Measurements from ENCODE around the gene FAM78A.

FAM78A gene

GRCh38 chr9:131238402-131239021 is 37.8 kb downstream of the FAM78A start:
- no peak overlapping the region for H3K4me3 ChIP-seq (ENCODE audit: low read length)
- no peak overlapping the region for H3K27ac ChIP-seq (ENCODE audit: low read length)
- H3K36me3 ChIP-seq (ENCODE audit: control insufficient read depth, low read depth, low read length): peaks cover 13% of the 10 kb centered on the region
- no peaks in the 10 kb centered on the region for H3K9me3 ChIP-seq (ENCODE audit: control insufficient read depth, low read depth, low read length)
- H3K9ac ChIP-seq (ENCODE audit: low read length): no peak overlapping the region
- H3K27me3 ChIP-seq (ENCODE audit: control insufficient read depth, insufficient read depth, low read length): no peaks in the 10 kb centered on the region
- H3K4me1 ChIP-seq (ENCODE audit: control insufficient read depth, low read depth, low read length): peaks cover 19% of the 10 kb centered on the region

- Histone ChIP-seq H3K4me1 (ENCODE audit: control insufficient read depth, low read depth, low read length) (peaks cover 19% of the 10 kb centered on the region), H3K9ac (ENCODE audit: low read length) (no peak overlapping the region), H3K27ac (ENCODE audit: low read length) (no peak overlapping the region)
Measured at GRCh38 chr9:131237931-131238401, 38.3 kb downstream of the FAM78A start.

DNA sequence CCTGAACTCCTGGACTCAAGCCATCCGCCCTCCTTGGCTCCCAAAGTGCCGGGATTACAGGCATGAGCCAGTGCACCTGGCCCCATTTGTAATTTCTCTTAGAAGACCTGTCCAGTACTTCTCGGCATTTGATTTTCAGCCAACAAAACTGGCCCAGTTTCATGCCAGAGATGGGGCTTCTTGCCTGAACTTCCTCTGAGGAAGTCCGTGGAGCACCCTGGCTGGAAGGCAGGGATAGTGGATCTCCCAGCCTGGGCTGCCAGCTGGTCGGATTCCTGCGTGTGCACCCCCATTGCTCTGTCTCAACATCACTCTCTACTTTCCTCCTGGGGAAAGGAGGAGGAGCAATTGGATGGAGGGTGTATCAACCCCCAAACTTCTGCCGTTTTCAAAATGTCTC is 39.0 kb downstream of the FAM78A start:
- H3K4me3 ChIP-seq (ENCODE audit: low read length): no peak overlapping the region
- peaks cover 20% of the 10 kb centered on the region for H3K36me3 ChIP-seq (ENCODE audit: control insufficient read depth, low read depth, low read length)
- H3K27ac ChIP-seq (ENCODE audit: low read length): no peak overlapping the region
- no peak overlapping the region for H3K9ac ChIP-seq (ENCODE audit: low read length)
- peaks cover 19% of the 10 kb centered on the region for H3K4me1 ChIP-seq (ENCODE audit: control insufficient read depth, low read depth, low read length)
- H3K9me3 ChIP-seq (ENCODE audit: control insufficient read depth, low read depth, low read length): no peaks in the 10 kb centered on the region
- no peaks in the 10 kb centered on the region for H3K27me3 ChIP-seq (ENCODE audit: control insufficient read depth, insufficient read depth, low read length)

More at GRCh38 chr9:131237931-131238401, 38.3 kb downstream of the FAM78A start:
- Histone ChIP-seq H3K36me3 (ENCODE audit: control insufficient read depth, low read depth, low read length) (peaks cover 17% of the 10 kb centered on the region), H3K4me3 (ENCODE audit: low read length) (no peak overlapping the region), H3K9me3 (ENCODE audit: control insufficient read depth, low read depth, low read length) (no peaks in the 10 kb centered on the region), H3K27me3 (ENCODE audit: control insufficient read depth, insufficient read depth, low read length) (no peaks in the 10 kb centered on the region)

- H3K27ac ChIP-seq (ENCODE audit: low read length): no peak overlapping the region
- H3K9me3 ChIP-seq (ENCODE audit: control insufficient read depth, low read depth, low read length): no peaks in the 10 kb centered on the region
- no peaks in the 10 kb centered on the region for H3K27me3 ChIP-seq (ENCODE audit: control insufficient read depth, insufficient read depth, low read length)
- peaks cover 19% of the 10 kb centered on the region for H3K4me1 ChIP-seq (ENCODE audit: control insufficient read depth, low read depth, low read length)
- H3K36me3 ChIP-seq (ENCODE audit: control insufficient read depth, low read depth, low read length): peaks cover 26% of the 10 kb centered on the region
- no peak overlapping the region for H3K4me3 ChIP-seq (ENCODE audit: low read length)
- no peak overlapping the region for H3K9ac ChIP-seq (ENCODE audit: low read length)
Measured at GRCh38 chr9:131236761-131237160, 39.5 kb downstream of the FAM78A start.

GRCh38 chr9:131236161-131236560 is 40.1 kb downstream of the FAM78A start:
- Histone ChIP-seq H3K27ac (ENCODE audit: low read length) (no peak overlapping the region), H3K4me1 (ENCODE audit: control insufficient read depth, low read depth, low read length) (peaks cover 19% of the 10 kb centered on the region), H3K27me3 (ENCODE audit: control insufficient read depth, insufficient read depth, low read length) (no peaks in the 10 kb centered on the region), H3K36me3 (ENCODE audit: control insufficient read depth, low read depth, low read length) (peaks cover 30% of the 10 kb centered on the region), H3K9me3 (ENCODE audit: control insufficient read depth, low read depth, low read length) (no peaks in the 10 kb centered on the region), H3K9ac (ENCODE audit: low read length) (no peak overlapping the region), H3K4me3 (ENCODE audit: low read length) (no peak overlapping the region)

GRCh38 chr9:131235480-131235851 is 40.8 kb downstream of the FAM78A start:
- H3K9me3 ChIP-seq (ENCODE audit: control insufficient read depth, low read depth, low read length): no peaks in the 10 kb centered on the region
- no peaks in the 10 kb centered on the region for H3K27me3 ChIP-seq (ENCODE audit: control insufficient read depth, insufficient read depth, low read length)
- no peak overlapping the region for H3K9ac ChIP-seq (ENCODE audit: low read length)
- H3K4me3 ChIP-seq (ENCODE audit: low read length): no peak overlapping the region
- peaks cover 30% of the 10 kb centered on the region for H3K36me3 ChIP-seq (ENCODE audit: control insufficient read depth, low read depth, low read length)
- H3K27ac ChIP-seq (ENCODE audit: low read length): no peak overlapping the region
- peaks cover 19% of the 10 kb centered on the region for H3K4me1 ChIP-seq (ENCODE audit: control insufficient read depth, low read depth, low read length)

GRCh38 chr9:131234799-131235479 is 41.4 kb downstream of the FAM78A start:
- peaks cover 19% of the 10 kb centered on the region for H3K4me1 ChIP-seq (ENCODE audit: control insufficient read depth, low read depth, low read length)
- no peak overlapping the region for H3K4me3 ChIP-seq (ENCODE audit: low read length)
- no peaks in the 10 kb centered on the region for H3K27me3 ChIP-seq (ENCODE audit: control insufficient read depth, insufficient read depth, low read length)
- peaks cover 30% of the 10 kb centered on the region for H3K36me3 ChIP-seq (ENCODE audit: control insufficient read depth, low read depth, low read length)
- no peaks in the 10 kb centered on the region for H3K9me3 ChIP-seq (ENCODE audit: control insufficient read depth, low read depth, low read length)
- no peak overlapping the region for H3K27ac ChIP-seq (ENCODE audit: low read length)
- H3K9ac ChIP-seq (ENCODE audit: low read length): no peak overlapping the region

- Histone ChIP-seq H3K27ac (ENCODE audit: low read length) (no peak overlapping the region), H3K4me1 (ENCODE audit: control insufficient read depth, low read depth, low read length) (peaks cover 15% of the 10 kb centered on the region), H3K9ac (ENCODE audit: low read length) (no peak overlapping the region), H3K9me3 (ENCODE audit: control insufficient read depth, low read depth, low read length) (no peaks in the 10 kb centered on the region), H3K4me3 (ENCODE audit: low read length) (no peak overlapping the region), H3K36me3 (ENCODE audit: control insufficient read depth, low read depth, low read length) (peaks cover 30% of the 10 kb centered on the region), H3K27me3 (ENCODE audit: control insufficient read depth, insufficient read depth, low read length) (no peaks in the 10 kb centered on the region)
Measured at GRCh38 chr9:131233995-131234394, 42.3 kb downstream of the FAM78A start.

- Histone ChIP-seq H3K4me3 (ENCODE audit: low read length) (no peak overlapping the region), H3K27me3 (ENCODE audit: control insufficient read depth, insufficient read depth, low read length) (no peaks in the 10 kb centered on the region), H3K27ac (ENCODE audit: low read length) (no peak overlapping the region), H3K36me3 (ENCODE audit: control insufficient read depth, low read depth, low read length) (peaks cover 30% of the 10 kb centered on the region), H3K9me3 (ENCODE audit: control insufficient read depth, low read depth, low read length) (no peaks in the 10 kb centered on the region), H3K4me1 (ENCODE audit: control insufficient read depth, low read depth, low read length) (peaks cover 15% of the 10 kb centered on the region), H3K9ac (ENCODE audit: low read length) (no peak overlapping the region)
Measured at GRCh38 chr9:131233556-131233955, 42.8 kb downstream of the FAM78A start.

DNA sequence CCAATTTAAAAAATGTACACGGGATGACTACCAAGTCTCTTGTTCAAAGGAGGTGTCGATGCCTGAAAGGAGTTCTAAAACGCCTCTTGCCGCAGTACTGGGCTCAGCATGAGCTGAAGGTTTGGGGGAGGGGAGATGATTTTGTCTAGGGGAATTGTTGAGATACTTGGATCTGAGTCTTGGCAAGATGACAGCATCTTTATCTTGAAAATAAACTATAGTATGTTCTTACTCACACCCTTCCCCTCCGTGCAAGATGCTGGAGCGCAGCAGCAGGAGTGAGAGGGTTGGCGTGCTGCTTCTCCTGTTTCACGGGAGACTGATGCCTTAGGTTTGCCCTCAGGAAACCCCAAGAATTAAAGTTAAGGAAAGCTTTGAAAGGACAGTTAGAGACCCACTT is 47.3 kb downstream of the FAM78A start:
- no peak overlapping the region for H3K9ac ChIP-seq (ENCODE audit: low read length)
- peaks cover 19% of the 10 kb centered on the region for H3K4me1 ChIP-seq (ENCODE audit: control insufficient read depth, low read depth, low read length)
- H3K27me3 ChIP-seq (ENCODE audit: control insufficient read depth, insufficient read depth, low read length): no peaks in the 10 kb centered on the region
- H3K36me3 ChIP-seq (ENCODE audit: control insufficient read depth, low read depth, low read length): peaks cover 25% of the 10 kb centered on the region
- no peak overlapping the region for H3K27ac ChIP-seq (ENCODE audit: low read length)
- H3K9me3 ChIP-seq (ENCODE audit: control insufficient read depth, low read depth, low read length): no peaks in the 10 kb centered on the region
- H3K4me3 ChIP-seq (ENCODE audit: low read length): no peak overlapping the region

DNA sequence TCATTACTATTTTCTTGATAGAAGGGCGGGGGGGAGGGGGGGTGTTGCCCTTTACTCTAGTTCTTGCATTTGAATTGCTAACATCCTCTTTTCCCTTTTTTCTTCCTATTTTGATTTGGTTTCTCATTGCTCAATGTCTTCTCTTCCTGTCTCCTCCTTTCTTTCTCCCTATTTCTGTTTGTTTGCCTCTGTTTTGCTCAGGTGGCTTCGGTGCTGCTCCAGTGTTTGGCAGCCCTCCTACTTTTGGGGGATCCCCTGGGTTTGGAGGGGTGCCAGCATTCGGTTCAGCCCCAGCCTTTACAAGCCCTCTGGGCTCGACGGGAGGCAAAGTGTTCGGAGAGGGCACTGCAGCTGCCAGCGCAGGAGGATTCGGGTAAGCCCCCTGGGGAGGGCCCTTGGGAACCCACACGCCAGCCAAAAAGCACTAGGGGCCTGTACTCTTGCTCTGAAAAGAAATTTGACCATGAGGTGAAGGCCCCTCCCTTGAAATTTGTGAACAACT is 48.3 kb downstream of the FAM78A start:
- Histone ChIP-seq H3K9ac (ENCODE audit: low read length) (no peak overlapping the region), H3K9me3 (ENCODE audit: control insufficient read depth, low read depth, low read length) (no peaks in the 10 kb centered on the region), H3K4me1 (ENCODE audit: control insufficient read depth, low read depth, low read length) (peaks cover 19% of the 10 kb centered on the region), H3K36me3 (ENCODE audit: control insufficient read depth, low read depth, low read length) (peaks cover 16% of the 10 kb centered on the region), H3K4me3 (ENCODE audit: low read length) (no peak overlapping the region), H3K27ac (ENCODE audit: low read length) (no peak overlapping the region), H3K27me3 (ENCODE audit: control insufficient read depth, insufficient read depth, low read length) (no peaks in the 10 kb centered on the region)
